ENCODE results near the gene IER5L.

The IER5L gene

DNA sequence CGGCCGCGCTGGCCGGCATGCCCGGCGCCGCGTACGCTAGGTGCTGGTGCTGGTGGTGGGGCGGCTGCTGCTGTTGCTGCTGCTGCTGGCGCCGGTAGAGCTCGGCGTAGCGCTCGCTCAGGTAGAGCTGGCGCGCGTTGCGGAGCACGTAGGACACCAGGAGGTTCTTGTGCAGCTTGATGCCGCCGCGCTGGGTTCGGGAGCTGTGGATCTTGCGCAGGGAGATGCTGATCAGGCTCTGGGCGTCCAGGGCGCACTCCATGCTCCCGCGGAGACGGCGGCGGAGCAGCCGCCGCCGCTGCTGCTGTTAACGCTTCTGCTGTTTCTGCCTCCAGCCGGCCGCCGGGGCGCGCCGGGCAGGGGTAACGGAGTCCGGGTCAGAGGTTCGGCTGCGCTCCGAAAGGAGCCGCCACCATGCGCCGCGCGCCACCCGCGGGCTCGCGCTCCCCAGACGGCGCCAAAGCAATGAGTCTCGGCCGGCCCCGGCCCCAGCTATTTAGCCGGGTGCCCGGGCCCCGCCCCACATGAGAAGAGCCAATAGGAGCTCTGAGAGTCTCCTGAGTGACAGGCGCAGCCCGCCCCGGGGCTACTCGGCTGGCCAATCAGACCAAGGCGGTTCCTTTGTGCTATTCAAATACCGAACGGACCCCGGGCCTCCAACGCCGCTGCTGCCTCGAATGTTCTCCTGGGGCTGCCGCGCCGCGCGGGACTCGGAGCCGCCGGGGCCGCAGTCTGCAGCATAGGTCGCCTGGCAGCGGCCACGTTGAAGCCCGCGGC is at the start of gene IER5L:
TSS of gene IER5L (minus strand) at position 471 of the 777 bp plus-strand sequence. CDS start at position 262, 209 bp downstream.
- peak; percentile 93 for DNase-seq

DNA sequence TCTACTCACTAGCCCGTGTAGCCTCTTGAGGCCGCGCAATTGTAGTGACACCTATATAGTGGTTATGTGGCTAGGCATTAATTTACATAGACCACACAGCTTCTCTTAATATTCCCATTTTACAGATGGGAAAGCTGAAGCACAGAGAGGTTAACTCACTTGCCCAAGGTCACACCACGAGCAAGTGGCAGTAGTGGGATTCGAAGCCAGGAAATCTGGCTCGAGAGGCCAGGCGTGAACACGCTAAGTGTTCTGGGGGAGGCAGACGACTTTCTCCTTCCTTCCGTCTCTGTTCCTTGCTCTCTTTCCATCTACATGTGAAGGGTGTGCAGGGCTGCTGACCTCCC is 49.8 kb upstream of the IER5L start:
- no peak for DNase-seq

DNA sequence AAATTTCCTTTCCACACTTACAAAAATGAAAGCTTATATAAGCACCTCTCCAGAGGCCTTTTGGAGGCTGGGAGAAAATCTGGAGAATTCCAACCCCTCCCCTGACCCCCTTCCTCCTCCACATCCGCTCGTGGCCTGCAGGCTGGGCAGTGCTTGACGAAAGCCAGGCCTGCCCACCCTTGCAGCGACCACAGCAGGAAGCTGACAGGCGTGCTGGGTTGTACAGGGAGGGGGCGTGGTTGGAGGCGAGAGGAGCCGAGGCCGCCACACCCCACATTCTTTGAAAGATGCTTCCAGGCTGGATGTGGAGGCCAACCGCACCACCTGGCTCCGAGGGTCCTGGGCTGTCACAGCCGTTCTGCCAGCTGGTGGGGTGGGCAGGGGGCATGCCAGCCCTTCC is 47.8 kb upstream of the IER5L start:
- DNase-seq = peak; percentile 48

DNA sequence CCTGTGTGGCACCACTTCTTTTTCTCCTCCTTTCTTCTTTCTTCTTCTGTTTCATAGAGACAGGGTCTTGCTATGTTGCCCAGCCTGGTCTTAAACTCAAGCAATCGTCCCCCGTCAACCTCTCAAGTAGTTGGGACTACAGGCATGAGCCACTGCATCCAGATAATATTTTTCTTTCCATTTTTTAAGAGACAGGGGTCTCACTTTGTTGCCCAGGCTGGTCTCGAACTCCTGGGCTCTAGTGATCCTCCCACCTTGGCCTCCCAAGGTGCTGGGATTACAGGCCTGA is 47.4 kb upstream of the IER5L start:
- no peak for DNase-seq

DNA sequence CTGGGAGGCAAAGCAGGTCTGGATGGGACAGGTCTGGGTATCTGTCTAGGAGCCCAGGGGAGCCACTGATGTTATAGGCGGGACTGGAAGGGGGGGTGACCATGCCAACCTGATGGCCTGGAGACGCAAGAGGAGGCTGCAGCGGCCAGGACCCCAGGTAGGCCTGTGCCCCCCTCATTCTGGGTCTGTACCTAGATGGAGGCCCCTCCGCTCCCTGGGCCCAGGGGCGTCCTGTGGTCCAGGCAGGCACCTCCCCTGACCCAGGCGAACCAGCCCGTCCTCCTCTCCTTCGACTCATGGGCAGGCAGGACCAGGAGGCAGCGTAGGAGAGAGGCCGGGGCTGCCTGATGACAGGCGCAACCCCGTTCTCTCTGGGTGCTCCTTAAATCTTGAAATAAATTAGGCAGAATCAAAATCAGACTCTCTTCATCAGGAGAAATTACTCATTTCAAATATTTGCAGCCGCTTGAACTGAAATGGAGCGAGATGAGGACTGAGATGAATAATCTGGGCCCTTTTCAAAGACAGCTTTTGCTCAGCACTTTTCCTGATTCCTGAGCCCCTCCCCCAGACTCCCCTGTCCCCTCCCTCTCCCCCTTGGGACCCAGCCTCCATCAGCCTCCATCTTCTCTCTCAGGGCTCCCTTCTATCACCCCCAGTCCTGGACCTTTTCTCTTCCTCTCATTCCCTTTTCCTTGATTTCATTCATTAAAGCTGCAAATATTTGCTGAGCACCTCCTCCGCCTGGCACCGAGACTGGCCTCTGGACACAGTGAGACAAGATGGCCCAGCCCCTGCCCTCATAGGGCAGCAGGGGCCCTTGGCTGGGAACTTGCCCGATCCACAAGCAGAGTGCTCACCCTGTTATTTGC is 46.8 kb upstream of the IER5L start:
- DNase-seq = no peak

DNA sequence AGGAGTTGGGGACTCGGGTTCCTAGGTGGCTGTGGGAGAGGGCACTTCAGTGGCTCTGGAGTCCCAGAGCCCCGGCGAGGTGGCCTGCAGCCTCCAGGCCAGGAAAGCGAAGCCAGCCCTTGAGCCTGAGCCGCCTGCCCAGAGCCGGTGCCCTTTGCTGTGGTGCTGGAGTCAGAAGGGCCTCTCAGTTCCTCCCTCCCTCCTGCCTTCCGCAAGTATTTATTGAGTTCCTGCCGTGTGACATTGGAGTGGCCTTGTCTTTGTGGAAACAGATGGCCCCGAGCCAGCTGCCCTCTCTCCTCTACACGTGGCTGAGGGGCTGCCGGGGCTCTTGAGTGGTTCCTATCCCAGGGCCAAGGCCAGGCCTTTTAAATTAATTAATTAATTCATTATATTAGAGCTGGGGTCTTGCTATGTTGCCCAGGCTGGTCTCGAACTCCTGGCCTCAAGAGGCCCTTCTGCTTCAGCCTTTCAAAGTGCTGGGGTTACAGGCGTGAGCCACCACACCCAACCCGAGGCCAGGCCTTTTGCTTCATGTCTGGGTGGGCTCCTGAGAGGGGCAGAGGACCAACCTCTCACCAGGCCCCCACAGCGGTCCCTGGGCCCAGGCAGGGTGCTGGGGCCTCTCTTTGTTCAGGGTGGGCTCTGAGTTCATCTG is 45.6 kb upstream of the IER5L start:
- DNase-seq = no peak

DNA sequence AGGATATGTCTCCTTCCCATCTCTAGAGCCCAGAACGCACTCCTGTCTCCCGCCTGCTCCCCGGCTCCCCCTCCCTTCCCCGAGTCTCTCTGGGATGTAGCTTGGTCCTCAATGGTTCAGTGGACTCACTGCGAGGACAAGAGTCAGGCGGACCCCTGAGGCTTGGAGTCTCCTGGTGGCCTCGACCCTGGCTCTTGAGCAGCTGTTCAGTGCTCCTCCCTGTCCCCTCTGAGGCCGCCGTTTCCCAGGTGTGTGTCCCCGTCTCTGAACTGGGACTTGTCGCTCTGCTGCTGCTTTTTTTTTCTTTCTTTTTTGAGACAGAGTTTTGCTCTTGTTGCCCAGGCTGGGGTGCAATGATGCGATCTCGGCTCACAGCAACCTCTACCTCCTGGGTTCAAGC is 44.8 kb upstream of the IER5L start:
- DNase-seq = no peak

DNA sequence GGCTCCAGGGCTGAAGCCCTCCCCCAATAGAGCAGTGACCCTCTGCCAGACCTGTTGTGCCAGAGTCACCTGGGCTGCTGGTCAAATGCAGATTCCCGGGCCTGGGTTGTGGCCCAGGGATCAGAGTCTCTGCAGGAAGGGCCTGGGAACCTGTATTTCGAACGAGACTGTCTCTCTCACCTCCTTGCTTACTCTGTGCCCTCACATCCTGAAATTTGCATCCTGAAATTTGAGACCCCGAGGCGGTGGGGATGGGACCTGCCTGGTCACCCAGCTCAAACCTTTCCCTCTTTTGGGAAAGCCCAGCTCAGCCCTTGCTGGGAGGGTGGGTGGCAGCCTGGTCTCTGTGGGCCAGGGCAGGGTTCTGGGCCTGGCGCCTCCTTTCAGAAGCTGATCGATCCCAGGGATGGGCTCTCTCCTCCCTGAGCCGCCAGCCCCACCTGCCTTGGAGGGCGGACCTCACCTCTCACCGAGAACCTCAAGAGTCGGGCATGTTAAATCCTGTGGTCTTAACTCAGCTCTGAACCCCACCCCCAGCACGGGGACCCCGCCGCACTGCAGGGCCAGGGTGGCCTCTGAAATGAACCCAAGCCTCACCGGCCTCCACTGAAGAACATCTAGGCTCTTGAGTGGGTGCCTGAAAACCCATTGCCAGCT is 44.0 kb upstream of the IER5L start:
- no peak for DNase-seq

DNA sequence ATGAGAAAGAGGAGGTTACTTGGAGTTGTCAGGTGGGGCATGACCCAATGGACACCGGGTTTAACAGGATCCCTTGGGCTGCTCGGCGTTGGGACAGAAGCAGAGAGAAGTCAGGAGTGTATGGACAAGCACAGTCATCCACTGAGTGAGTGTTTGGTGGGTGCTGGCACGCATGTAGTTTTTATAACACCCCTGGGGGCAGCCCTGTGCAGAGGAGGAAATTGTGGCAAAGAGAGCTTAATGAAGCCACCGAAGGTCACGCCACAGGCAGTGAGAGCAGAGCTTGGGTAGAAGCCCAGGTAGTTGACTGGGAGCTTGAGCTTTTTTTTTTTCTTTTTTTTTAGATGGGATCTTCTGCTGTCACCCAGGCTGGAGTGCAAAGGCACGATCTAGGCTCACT is 43.2 kb upstream of the IER5L start:
- DNase-seq = peak; percentile 36

DNA sequence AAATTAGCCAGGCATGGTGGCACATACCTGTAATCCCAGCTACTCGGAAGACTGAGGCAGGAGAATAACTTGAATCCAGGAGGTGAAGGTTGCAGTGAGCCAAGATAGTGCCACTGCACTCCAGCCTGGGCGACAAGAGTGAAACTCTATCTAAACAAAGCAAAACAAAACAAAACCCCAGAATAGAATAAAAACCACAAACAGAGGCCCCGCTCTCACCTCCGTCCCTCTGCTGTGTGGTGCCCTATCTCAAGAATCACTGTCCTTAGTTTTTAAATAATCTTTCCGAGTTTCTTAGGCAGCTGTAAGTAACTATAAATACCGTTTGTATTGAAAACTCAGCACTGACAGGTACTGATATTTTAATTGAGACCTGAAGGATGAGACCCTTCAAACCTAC is 42.7 kb upstream of the IER5L start:
- no peak for DNase-seq

DNA sequence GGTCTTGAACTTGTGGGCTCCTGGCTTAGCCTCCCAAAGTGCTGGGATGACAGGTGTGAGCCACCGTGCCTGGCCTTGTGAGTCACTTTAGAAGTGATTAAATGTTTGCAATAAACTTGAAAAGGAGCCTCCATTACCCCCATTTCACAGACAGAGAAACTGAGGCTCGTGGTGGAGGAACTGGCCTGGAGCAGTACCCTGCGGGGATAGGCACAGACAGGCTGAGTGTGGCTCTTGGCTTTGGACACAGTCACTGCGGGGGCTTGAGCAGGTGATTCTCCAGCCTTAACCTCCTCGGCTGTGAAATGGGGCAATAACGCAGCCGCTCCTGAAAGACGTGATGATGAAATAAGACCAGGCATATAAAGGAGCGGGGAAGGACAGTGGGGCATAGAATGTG is 40.9 kb upstream of the IER5L start:
- no peak for DNase-seq

DNA sequence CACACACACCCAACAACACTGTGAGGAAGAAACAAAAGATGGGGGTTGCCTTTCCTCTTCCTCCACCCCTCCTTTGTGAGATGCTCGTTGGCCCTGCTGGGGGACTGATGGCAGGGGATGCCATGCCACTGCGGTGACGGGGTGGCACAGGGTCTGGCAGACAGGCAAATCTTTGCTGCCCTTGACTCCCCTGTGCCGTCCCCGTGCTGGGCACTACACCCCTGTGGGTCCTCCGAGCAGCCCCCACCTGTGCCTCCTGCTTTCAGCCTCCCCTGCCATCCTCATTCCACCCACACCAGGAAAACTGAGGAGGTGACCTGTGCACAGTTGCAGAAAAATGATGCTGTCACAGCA is 40.2 kb upstream of the IER5L start:
- no peak for DNase-seq

DNA sequence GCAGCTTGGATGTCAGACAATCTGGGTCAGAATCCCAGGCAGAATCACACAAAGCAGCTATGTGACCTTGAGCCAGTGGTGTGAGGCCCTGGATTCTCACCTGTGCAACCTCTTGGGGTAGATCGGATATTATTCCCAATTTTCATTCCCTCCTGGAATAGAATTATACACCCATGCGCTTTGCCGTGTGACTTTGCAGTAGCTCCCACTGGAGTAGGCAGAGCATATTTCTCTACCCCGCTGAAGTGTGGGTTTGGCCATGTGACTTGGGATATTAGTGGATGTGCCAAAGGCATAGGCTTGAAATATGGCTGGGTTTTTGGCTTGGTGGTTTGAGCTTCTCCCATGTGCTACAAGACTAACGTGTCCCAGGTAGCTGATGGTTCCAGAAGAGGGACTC is 35.5 kb upstream of the IER5L start:
- DNase-seq = no peak

DNA sequence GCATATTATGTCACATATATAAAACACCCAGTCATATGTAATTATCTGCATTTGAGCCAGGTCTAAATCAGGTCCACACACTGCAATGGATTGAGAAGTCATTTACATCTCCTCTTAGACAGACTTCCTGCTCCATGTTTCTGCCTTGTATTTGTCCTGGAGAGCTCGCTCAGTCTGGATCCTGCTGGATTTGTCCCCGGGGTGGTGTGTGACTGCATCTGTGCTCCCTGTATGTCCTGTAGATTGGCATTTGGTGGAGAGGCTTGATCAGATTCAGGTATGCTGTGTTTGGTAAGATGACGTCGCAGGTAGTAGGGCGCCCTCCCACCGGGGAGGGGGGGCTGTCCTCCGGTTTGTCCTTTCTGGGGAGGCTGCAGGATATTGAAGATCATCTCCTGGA is 33.6 kb upstream of the IER5L start:
- no peak for DNase-seq

DNA sequence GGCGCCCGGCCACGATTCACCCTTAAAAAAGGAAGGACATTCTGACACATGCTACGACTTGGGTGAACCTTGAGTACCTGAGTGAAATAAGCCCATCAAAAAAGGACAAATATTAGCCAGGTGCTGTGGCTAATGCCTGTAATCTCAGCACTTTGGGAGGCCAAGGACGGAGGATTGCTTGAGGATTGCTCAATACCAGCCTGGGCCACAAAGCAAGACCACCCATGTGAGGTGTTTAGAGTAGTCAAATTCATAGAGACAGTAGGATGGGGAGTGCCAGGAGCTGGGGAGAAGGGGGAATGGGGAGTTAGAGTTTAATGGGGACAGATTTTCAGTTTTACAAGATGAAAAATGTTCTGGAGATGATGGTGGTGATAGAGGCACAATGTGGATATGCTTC is 32.1 kb upstream of the IER5L start:
- no peak for DNase-seq

DNA sequence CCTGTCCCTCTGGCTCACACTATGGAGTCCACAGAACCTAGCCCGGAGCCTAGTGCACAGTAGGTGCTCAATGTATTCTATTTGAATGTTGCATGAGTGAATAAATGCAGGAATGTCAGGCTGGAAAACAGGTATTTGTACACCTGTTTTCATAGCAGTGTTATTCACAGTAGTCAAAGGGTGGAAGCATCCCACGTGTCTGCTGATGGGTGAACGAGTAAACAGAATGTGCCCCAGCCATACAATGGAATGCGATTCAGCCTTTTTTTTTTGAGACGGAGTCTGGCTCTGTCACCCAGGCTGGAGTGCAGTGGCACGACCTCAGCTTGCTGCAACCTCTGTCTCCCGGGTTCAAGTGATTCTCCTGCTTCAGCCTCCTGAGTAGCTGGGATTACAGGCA is 31.5 kb upstream of the IER5L start:
- DNase-seq = no peak

DNA sequence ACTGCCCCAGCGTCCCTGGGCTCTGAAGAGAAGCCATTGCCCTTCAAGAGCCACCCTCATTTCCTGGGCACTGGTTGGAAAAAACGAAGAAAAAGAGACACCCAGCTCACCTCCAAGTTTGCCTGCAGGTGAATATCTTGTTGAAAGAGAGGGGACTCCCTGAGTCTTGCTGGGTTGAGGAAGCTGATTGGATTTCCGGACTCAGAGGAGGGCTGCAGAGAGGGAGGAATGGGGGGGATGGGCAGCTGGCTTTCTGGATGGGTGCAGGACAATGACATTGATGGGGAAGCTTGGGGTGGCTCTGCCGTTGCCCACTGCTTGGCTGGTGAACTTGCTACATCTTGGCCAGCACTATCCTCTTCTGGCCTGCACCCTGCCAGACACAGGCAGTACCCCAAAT is 31.0 kb upstream of the IER5L start:
- DNase-seq = no peak

DNA sequence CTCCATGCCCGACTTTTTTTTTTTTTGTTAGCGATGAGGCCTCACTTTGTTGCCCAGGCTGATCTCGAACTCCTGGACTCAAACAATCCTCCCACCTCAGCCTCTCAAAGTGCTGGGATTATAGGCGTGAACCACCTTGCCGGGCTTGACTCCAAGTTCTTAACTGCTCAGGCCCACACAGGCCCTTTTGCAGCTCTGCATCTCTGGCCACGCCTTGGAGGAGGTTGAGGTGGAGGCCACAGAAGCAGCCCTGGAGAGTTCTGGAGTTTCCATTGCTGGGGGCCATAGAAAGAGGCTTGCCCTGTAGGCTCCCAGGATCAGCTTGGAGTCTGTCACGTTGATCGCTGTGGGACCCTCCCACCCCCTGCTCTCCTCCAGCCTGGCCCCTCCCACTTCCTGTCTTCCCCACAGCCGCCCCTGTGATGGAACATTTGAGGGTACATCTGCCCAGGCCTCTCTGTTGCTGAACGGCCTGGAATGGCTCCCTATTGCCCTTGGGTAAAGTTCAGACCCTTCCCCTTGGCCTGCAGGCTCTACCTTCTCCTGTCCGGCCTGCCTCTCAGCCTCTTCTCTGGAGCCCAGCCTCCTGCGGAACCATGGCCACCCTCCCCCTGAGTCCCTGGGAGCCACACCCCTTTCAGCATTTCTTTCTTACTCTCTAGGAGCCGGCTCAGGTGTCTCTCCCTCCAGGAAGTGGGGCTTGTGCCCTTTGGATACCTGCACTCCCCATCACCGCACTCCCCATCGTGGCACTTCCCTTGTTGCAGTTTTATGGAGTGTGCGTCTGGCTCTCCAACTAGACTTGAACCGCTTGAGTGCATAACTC is 30.4 kb upstream of the IER5L start:
- peak; percentile 21 for DNase-seq

DNA sequence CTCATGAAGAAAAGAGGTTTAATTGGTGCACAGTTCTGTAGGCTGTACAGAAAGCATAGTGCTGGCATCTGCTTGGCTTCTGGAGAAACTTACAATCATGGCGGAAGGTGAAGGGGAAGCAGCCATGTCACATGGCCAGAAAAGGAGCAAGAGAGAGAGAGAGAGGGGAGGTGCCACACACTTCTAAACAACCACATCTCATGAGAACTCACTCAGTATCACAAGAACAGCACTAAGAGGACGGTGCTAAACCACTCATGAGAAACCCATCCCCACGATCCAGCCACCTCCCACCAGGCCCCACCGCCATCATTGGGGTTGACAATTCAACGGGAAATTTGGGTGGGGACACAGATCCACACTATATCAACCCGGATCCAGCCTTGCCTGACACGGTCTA is 28.8 kb upstream of the IER5L start:
- DNase-seq = peak; percentile 14

DNA sequence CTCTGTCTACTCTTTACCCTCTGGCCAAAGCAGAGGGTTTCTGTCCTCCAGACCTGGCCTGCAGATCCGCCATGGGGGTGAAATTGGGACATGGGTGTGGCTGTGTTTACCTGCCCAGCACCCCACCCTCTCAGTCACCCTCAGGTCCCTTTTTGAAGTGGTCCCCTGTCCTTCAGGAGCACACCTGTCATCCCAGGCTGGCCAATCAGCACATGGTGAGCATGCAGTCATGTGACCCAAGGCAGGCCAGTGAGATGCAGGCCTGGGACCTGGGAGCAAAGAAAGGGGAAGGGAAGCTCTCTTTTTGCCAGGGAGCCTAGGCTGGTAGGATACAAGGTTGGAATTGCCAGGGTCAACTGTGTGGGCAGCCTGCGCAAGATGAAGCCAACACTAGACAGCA is 28.3 kb upstream of the IER5L start:
- no peak for DNase-seq

DNA sequence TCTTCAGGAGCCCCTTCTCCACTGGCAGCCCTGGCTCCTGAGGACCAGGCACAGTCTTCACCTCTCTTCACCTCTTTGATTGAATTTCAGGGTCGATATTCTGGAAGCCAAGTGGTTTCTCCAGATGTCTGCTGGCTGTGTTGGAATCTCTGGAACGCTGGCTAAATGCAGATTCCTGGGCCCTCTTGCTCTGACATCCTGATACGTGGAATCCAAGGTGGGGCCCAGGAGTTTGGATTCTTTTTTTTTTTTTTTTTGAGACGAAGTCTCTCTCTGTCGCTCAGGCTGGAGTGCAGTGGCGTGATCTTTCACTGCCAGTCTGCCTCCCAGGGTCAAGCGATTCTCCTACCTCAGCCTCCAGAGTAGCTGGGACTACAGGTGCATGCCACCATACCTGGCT is 26.8 kb upstream of the IER5L start:
- DNase-seq = no peak

DNA sequence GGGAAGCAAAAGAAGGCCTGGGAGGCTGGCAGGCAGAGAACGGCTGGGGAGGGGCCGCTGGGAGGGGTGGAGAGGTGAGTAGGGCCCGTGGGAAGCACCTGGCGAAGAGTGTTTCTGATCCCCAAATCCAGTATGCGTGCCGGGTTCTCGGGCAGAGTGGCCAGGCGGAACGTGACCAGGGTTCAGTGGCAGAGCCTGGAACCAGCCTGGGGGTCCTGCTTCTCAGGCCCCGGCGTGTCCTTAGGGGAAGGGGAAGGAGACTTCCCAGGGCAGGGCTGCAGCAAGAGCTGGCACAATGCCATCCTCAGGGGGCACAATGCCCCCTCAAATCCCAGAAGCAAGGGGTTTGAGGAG is 25.5 kb upstream of the IER5L start:
- DNase-seq = no peak

Data from CD4-positive, alpha-beta T cell treated with Interleukin-4 for 4 hours (primary cell).